Bladder microvascular endothelial cell (primary cell): ENCODE measurements around the gene DPP10. TPM values are rescaled to one million over a fixed set of nuclear protein-coding genes. Genes with fewer than 3 reads are reported as not detected.

Experiments used
- total RNA-seq: library from RNA; depleted of rRNA; stranded (reverse); fragments of >200 nt; gene quantifications from 2 replicates; pipeline ENCODE4 v1.2.3, GENCODE V29; 2014

The DPP10 gene
- not detected in 2 replicates for total RNA-seq

DNA sequence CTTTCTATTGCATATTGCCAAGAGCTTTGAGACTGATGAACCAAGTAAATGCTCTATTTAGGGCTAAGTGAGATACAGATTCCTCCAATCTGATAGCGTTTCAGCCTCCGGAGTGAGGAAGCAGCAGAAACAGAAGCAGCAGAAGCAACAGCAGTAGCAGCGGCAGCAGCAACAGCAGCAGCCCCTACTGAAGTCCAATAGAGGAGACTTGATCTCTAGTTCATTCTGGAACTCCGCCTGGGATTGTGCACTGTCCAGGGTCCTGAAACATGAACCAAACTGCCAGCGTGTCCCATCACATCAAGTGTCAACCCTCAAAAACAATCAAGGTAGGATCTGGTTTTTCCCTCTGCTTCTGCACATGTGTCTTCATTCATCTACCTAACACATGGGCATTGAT lies at the start of gene DPP10:
DPP10 (plus strand) TSS at position 132 of the 400 bp plus-strand sequence.

